ENCODE measurements around the gene FBRS.
A peak's percentile ranks its signal among the peaks of the same experiment; 100 is the strongest.

FBRS gene

DNA sequence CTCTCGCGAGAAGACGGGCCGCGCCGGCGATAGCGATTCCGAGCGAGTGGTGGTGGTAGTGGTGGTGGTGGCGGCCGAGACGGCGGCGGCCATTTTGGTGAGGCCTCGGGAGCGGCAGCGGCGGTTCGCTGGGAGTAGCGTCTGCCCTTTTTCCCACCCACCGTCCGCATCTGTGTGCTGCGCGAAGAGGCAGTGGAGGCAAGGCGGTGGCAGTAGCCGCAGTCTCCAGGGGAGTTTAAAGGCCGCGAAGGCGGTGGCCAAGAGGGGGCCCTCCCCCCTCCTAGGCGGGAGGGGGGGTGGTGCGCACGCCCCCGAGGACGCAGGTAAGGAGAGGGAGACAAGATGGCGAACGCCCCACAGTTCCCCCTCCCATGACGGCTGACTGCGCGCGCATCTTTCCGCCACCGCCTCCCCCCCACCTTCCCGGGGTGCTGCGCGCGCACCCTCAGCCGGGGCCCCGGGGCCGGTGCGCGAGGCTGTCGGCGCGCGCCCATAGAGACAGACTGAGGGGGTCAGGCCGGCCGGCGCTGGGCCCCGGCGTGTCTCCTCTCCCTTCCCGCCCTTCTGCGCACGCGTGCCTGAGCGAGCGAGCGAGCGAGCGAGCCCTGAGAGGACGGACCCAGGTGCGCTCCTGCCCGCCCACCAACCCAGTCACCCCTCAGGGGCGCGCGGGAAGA is 40.0 kb downstream of the FBRS start (continued):
- TF ChIP-seq, protein P1, sequence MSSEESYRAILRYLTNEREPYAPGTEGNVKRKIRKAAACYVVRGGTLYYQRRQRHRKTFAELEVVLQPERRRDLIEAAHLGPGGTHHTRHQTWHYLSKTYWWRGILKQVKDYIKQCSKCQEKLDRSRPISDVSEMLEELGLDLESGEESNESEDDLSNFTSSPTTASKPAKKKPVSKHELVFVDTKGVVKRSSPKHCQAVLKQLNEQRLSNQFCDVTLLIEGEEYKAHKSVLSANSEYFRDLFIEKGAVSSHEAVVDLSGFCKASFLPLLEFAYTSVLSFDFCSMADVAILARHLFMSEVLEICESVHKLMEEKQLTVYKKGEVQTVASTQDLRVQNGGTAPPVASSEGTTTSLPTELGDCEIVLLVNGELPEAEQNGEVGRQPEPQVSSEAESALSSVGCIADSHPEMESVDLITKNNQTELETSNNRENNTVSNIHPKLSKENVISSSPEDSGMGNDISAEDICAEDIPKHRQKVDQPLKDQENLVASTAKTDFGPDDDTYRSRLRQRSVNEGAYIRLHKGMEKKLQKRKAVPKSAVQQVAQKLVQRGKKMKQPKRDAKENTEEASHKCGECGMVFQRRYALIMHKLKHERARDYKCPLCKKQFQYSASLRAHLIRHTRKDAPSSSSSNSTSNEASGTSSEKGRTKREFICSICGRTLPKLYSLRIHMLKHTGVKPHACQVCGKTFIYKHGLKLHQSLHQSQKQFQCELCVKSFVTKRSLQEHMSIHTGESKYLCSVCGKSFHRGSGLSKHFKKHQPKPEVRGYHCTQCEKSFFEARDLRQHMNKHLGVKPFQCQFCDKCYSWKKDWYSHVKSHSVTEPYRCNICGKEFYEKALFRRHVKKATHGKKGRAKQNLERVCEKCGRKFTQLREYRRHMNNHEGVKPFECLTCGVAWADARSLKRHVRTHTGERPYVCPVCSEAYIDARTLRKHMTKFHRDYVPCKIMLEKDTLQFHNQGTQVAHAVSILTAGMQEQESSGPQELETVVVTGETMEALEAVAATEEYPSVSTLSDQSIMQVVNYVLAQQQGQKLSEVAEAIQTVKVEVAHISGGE (tag by site-specific recombination; conservative IDR thresholded peaks at IDR 0.05; ENCODE audit: low read depth): peak; percentile 67
- TF ChIP-seq ZNF37A (tag by site-specific recombination; IDR thresholded peaks at IDR 0.05): no peak
- no peak for TF ChIP-seq ZNF292 (tag by site-specific recombination; IDR thresholded peaks at IDR 0.05; ENCODE audit: borderline replicate concordance, low read depth)
- TF ChIP-seq ZNF341 (tag by site-specific recombination; IDR thresholded peaks at IDR 0.05; ENCODE audit: low read depth): peak; percentile 91
- TF ChIP-seq, protein P2, sequence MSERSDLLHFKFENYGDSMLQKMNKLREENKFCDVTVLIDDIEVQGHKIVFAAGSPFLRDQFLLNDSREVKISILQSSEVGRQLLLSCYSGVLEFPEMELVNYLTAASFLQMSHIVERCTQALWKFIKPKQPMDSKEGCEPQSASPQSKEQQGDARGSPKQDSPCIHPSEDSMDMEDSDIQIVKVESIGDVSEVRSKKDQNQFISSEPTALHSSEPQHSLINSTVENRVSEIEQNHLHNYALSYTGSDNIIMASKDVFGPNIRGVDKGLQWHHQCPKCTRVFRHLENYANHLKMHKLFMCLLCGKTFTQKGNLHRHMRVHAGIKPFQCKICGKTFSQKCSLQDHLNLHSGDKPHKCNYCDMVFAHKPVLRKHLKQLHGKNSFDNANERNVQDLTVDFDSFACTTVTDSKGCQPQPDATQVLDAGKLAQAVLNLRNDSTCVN (tag by site-specific recombination; optimal IDR thresholded peaks at IDR 0.05): peak; percentile 99
- TF ChIP-seq ZNF16 (tag by site-specific recombination; IDR thresholded peaks at IDR 0.05; ENCODE audit: low read depth): no peak
- TF ChIP-seq YY1 (tag by site-specific recombination; IDR thresholded peaks at IDR 0.05): peak; percentile 100
- peak; percentile 95 for TF ChIP-seq SP2 (tag by site-specific recombination; IDR thresholded peaks at IDR 0.05)
- peak; percentile 97 for TF ChIP-seq ZBTB17 (tag by site-specific recombination; IDR thresholded peaks at IDR 0.05)
- no peak; the same call in 1 of the 2 replicates for TF ChIP-seq HOXC10 (CRISPR knock-in tag; IDR thresholded peaks at IDR 0.05)
- peak; percentile 94 for TF ChIP-seq SP7 (tag by site-specific recombination; IDR thresholded peaks at IDR 0.05)
- TF ChIP-seq ZNF585B (tag by site-specific recombination; IDR thresholded peaks at IDR 0.05): no peak
- TF ChIP-seq, protein P3, sequence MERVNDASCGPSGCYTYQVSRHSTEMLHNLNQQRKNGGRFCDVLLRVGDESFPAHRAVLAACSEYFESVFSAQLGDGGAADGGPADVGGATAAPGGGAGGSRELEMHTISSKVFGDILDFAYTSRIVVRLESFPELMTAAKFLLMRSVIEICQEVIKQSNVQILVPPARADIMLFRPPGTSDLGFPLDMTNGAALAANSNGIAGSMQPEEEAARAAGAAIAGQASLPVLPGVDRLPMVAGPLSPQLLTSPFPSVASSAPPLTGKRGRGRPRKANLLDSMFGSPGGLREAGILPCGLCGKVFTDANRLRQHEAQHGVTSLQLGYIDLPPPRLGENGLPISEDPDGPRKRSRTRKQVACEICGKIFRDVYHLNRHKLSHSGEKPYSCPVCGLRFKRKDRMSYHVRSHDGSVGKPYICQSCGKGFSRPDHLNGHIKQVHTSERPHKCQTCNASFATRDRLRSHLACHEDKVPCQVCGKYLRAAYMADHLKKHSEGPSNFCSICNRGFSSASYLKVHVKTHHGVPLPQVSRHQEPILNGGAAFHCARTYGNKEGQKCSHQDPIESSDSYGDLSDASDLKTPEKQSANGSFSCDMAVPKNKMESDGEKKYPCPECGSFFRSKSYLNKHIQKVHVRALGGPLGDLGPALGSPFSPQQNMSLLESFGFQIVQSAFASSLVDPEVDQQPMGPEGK (tag by site-specific recombination; IDR thresholded peaks at IDR 0.05): peak; percentile 100
- TF ChIP-seq, protein P4, sequence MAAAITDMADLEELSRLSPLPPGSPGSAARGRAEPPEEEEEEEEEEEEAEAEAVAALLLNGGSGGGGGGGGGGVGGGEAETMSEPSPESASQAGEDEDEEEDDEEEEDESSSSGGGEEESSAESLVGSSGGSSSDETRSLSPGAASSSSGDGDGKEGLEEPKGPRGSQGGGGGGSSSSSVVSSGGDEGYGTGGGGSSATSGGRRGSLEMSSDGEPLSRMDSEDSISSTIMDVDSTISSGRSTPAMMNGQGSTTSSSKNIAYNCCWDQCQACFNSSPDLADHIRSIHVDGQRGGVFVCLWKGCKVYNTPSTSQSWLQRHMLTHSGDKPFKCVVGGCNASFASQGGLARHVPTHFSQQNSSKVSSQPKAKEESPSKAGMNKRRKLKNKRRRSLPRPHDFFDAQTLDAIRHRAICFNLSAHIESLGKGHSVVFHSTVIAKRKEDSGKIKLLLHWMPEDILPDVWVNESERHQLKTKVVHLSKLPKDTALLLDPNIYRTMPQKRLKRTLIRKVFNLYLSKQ (tag by site-specific recombination; IDR thresholded peaks at IDR 0.05; ENCODE audit: borderline replicate concordance): no peak; the same call in 1 of the 2 replicates
- TF ChIP-seq, protein P5, sequence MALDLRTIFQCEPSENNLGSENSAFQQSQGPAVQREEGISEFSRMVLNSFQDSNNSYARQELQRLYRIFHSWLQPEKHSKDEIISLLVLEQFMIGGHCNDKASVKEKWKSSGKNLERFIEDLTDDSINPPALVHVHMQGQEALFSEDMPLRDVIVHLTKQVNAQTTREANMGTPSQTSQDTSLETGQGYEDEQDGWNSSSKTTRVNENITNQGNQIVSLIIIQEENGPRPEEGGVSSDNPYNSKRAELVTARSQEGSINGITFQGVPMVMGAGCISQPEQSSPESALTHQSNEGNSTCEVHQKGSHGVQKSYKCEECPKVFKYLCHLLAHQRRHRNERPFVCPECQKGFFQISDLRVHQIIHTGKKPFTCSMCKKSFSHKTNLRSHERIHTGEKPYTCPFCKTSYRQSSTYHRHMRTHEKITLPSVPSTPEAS (tag by site-specific recombination; IDR thresholded peaks at IDR 0.05): peak; percentile 44
- no peak; the same call in 1 of the 2 replicates for TF ChIP-seq ZFHX2 (tag by site-specific recombination; conservative IDR thresholded peaks at IDR 0.05)
- peak; percentile 98 for TF ChIP-seq ZNF394 (tag by site-specific recombination; IDR thresholded peaks at IDR 0.05; ENCODE audit: borderline replicate concordance)
- TF ChIP-seq YY2 (tag by site-specific recombination; IDR thresholded peaks at IDR 0.05): peak; percentile 100
- peak; percentile 84 for TF ChIP-seq REPIN1 (tag by site-specific recombination; IDR thresholded peaks at IDR 0.05; ENCODE audit: low read depth)
- TF ChIP-seq, protein P6, sequence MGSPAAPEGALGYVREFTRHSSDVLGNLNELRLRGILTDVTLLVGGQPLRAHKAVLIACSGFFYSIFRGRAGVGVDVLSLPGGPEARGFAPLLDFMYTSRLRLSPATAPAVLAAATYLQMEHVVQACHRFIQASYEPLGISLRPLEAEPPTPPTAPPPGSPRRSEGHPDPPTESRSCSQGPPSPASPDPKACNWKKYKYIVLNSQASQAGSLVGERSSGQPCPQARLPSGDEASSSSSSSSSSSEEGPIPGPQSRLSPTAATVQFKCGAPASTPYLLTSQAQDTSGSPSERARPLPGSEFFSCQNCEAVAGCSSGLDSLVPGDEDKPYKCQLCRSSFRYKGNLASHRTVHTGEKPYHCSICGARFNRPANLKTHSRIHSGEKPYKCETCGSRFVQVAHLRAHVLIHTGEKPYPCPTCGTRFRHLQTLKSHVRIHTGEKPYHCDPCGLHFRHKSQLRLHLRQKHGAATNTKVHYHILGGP (tag by site-specific recombination; IDR thresholded peaks at IDR 0.05): no peak
- TF ChIP-seq ZNF707 (tag by site-specific recombination; IDR thresholded peaks at IDR 0.05): no peak
- TF ChIP-seq, protein P7, sequence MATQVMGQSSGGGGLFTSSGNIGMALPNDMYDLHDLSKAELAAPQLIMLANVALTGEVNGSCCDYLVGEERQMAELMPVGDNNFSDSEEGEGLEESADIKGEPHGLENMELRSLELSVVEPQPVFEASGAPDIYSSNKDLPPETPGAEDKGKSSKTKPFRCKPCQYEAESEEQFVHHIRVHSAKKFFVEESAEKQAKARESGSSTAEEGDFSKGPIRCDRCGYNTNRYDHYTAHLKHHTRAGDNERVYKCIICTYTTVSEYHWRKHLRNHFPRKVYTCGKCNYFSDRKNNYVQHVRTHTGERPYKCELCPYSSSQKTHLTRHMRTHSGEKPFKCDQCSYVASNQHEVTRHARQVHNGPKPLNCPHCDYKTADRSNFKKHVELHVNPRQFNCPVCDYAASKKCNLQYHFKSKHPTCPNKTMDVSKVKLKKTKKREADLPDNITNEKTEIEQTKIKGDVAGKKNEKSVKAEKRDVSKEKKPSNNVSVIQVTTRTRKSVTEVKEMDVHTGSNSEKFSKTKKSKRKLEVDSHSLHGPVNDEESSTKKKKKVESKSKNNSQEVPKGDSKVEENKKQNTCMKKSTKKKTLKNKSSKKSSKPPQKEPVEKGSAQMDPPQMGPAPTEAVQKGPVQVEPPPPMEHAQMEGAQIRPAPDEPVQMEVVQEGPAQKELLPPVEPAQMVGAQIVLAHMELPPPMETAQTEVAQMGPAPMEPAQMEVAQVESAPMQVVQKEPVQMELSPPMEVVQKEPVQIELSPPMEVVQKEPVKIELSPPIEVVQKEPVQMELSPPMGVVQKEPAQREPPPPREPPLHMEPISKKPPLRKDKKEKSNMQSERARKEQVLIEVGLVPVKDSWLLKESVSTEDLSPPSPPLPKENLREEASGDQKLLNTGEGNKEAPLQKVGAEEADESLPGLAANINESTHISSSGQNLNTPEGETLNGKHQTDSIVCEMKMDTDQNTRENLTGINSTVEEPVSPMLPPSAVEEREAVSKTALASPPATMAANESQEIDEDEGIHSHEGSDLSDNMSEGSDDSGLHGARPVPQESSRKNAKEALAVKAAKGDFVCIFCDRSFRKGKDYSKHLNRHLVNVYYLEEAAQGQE (tag by site-specific recombination; IDR thresholded peaks at IDR 0.05): peak; percentile 52; the same call in 1 of the 2 replicates
- TF ChIP-seq ZNF600 (tag by site-specific recombination; IDR thresholded peaks at IDR 0.05): peak; percentile 78; the same call in 1 of the 2 replicates

Measured in HEK293 (cell line).